Skin epidermis (tissue), 12 donors: ENCODE results near the gene XRCC3.
"Not testable (repeated sequence)": the region's sequence is repeated elsewhere in the genome, so short reads cannot be mapped to it uniquely, and the experiment has no call there.

ENCODE experiments used
- H3K27ac ChIP-seq, 21 experiments: fragments of 200-600 bp; sonication (generic) in 11 of 21; one replicate each; pipeline ENCODE4 v1.5.0; 2020; ENCODE audit warnings: mild to moderate bottlenecking in 3 of 21, inconsistent platforms in 2 of 21, moderate library complexity in 2 of 21
- H3K4me3 ChIP-seq, 7 experiments: fragments of 200-600 bp; sonication (generic) in 2 of 7; one replicate each; pipeline ENCODE4 v1.5.0; 2020; ENCODE audit warnings: inconsistent platforms in 2 of 7, mild to moderate bottlenecking in 2 of 7, moderate library complexity in 1 of 7

Gene XRCC3

GRCh38 chr14:103699901-103700752 lies 15.1 kb downstream of the XRCC3 start:
- Histone ChIP-seq H3K4me3 (no peak overlapping the region), H3K27ac (peak overlapping the region in 4 of 21 experiments; percentile 10 to 31 (median 22))

- H3K4me3 ChIP-seq: no peak overlapping the region
- H3K27ac ChIP-seq: peak overlapping the region in 1 of 21 experiments; percentile 77
These were observed 16.0 kb downstream of the XRCC3 start for GRCh38 chr14:103699261-103699661.

- Histone ChIP-seq H3K4me3 (no peak overlapping the region), H3K27ac (peak overlapping the region in 14 of 21 experiments; percentile 22 to 77 (median 58))
These were observed 16.6 kb downstream of the XRCC3 start for GRCh38 chr14:103698380-103699260.

- Histone ChIP-seq H3K4me3 (no peak overlapping the region), H3K27ac (peak overlapping the region in 12 of 21 experiments; percentile 31 to 77 (median 64))
These were observed 17.5 kb downstream of the XRCC3 start for GRCh38 chr14:103697603-103698379.

GRCh38 chr14:103697206-103697602 lies 18.0 kb downstream of the XRCC3 start:
- H3K4me3 ChIP-seq: no peak overlapping the region

GRCh38 chr14:103696466-103697071 lies 18.7 kb downstream of the XRCC3 start:
- peak overlapping the region in 11 of 21 experiments; percentile 8 to 74 (median 46) for H3K27ac ChIP-seq

More at GRCh38 chr14:103697206-103697602, 18.0 kb downstream of the XRCC3 start:
- H3K27ac ChIP-seq: peak overlapping the region in 9 of 21 experiments; percentile 12 to 74 (median 51)

GRCh38 chr14:103696070-103696402 lies 19.2 kb downstream of the XRCC3 start:
- Histone ChIP-seq H3K4me3 (no peak overlapping the region), H3K27ac (peak overlapping the region in 5 of 21 experiments; percentile 5 to 51 (median 28))

More at GRCh38 chr14:103696466-103697071, 18.7 kb downstream of the XRCC3 start:
- H3K4me3 ChIP-seq: no peak overlapping the region

GRCh38 chr14:103695296-103696069 lies 19.8 kb downstream of the XRCC3 start:
- Histone ChIP-seq H3K4me3 (no peak overlapping the region), H3K27ac (peak overlapping the region in 1 of 21 experiments; percentile 5)

- Histone ChIP-seq H3K4me3 (no peak overlapping the region), H3K27ac (no peak overlapping the region)
These were observed 20.7 kb downstream of the XRCC3 start for GRCh38 chr14:103694572-103695026.

GRCh38 chr14:103693515-103693914 lies 21.7 kb downstream of the XRCC3 start:
- no peak overlapping the region for H3K4me3 ChIP-seq
- no peak overlapping the region for H3K27ac ChIP-seq

GRCh38 chr14:103692871-103693270 lies 22.4 kb downstream of the XRCC3 start:
- Histone ChIP-seq H3K27ac (peak overlapping the region in 1 of 21 experiments; percentile 42), H3K4me3 (no peak overlapping the region)

- H3K27ac ChIP-seq: no peak overlapping the region
- no peak overlapping the region for H3K4me3 ChIP-seq
These were observed 23.1 kb downstream of the XRCC3 start for GRCh38 chr14:103692159-103692558.

GRCh38 chr14:103691655-103692054 lies 23.6 kb downstream of the XRCC3 start:
- H3K27ac ChIP-seq, H3K4me3 ChIP-seq: not testable (repeated sequence)

GRCh38 chr14:103690332-103690731 lies 24.9 kb downstream of the XRCC3 start:
- Histone ChIP-seq H3K4me3 (no peak overlapping the region), H3K27ac (peak overlapping the region in 1 of 21 experiments; percentile 41)

- no peak overlapping the region for H3K4me3 ChIP-seq
- H3K27ac ChIP-seq: peak overlapping the region in 9 of 21 experiments; percentile 6 to 51 (median 27)
These were observed 26.0 kb downstream of the XRCC3 start for GRCh38 chr14:103688906-103689902.

GRCh38 chr14:103688441-103688840 lies 26.8 kb downstream of the XRCC3 start:
- Histone ChIP-seq H3K27ac (peak overlapping the region in 2 of 21 experiments; percentile 21 to 27), H3K4me3 (no peak overlapping the region)

GRCh38 chr14:103687712-103688111 lies 27.5 kb downstream of the XRCC3 start:
- no peak overlapping the region for H3K4me3 ChIP-seq
- no peak overlapping the region for H3K27ac ChIP-seq
